Stimulated activated naive CD8-positive, alpha-beta T cell treated with anti-CD3 and anti-CD28 coated beads, Interleukin-15, Interleukin-2, amounts not matched to agents 100 ng/mL and 50 ng/mL, for 24 hours (primary cell): ENCODE results near the gene NGLY1.
A peak's percentile ranks its signal among the peaks of the same experiment; 100 is the strongest.

Experiments
- H3K27ac Mint-ChIP-seq: one replicate; pipeline ENCODE4 v1.8.0; 2021; ENCODE audit warnings: mild to moderate bottlenecking, mixed read lengths
- H3K27me3 Mint-ChIP-seq: one replicate; pipeline ENCODE4 v1.8.0; 2021; ENCODE audit warnings: mixed read lengths
- H3K36me3 Mint-ChIP-seq: one replicate; pipeline ENCODE4 v1.8.0; 2021; ENCODE audit warnings: low read depth, mixed read lengths
- H3K4me1 Mint-ChIP-seq: one replicate; pipeline ENCODE4 v1.8.0; 2021; ENCODE audit warnings: low read depth, mixed read lengths
- H3K4me3 Mint-ChIP-seq: one replicate; pipeline ENCODE4 v1.8.0; 2021; ENCODE audit warnings: mild to moderate bottlenecking, mixed read lengths
- H3K9me3 Mint-ChIP-seq: one replicate; pipeline ENCODE4 v1.8.0; 2021; ENCODE audit warnings: mixed read lengths

The NGLY1 gene

DNA sequence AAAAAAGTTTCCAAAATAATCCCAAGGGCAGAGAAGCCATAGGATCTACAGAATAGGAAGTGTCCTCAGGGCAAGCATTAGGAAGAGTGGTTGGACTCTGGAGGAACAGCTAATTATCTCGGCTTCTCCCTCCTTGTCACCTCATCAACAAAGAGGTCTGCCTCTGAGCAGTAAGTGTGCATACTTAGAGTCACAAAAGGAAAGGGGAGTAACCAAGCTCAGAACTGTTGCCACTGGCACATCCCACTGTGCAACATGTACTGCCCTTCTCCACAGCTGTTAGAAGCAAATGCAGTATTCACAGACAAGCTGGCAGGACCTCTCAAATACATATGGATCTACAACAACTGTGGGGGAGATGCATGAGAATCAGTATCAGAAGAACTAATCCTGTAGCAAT is 31.5 kb downstream of the NGLY1 start:
- H3K27ac Mint-ChIP-seq, result peak overlapping the region; percentile 5
- peaks cover 79% of the 10 kb centered on the region for H3K36me3 Mint-ChIP-seq
- no peaks in the 10 kb centered on the region for H3K27me3 Mint-ChIP-seq
- peaks cover 2% of the 10 kb centered on the region for H3K4me1 Mint-ChIP-seq
- H3K9me3 Mint-ChIP-seq, result no peaks in the 10 kb centered on the region
- H3K4me3 Mint-ChIP-seq, result no peak overlapping the region

- peaks cover under 1% of the 10 kb centered on the region for H3K4me1 Mint-ChIP-seq
- no peak overlapping the region for H3K27ac Mint-ChIP-seq
- H3K36me3 Mint-ChIP-seq, result peaks cover 78% of the 10 kb centered on the region
- no peaks in the 10 kb centered on the region for H3K9me3 Mint-ChIP-seq
- no peak overlapping the region for H3K4me3 Mint-ChIP-seq
- no peaks in the 10 kb centered on the region for H3K27me3 Mint-ChIP-seq
Observed at GRCh38 chr3:25751048-25751447, 32.2 kb downstream of the NGLY1 start.

- Mint-ChIP-seq H3K36me3 (peaks cover 81% of the 10 kb centered on the region), H3K4me3 (no peak overlapping the region), H3K27me3 (no peaks in the 10 kb centered on the region), H3K4me1 (no peaks in the 10 kb centered on the region), H3K27ac (no peak overlapping the region), H3K9me3 (no peaks in the 10 kb centered on the region)
Observed at GRCh38 chr3:25749031-25749581, 34.1 kb downstream of the NGLY1 start.

- Mint-ChIP-seq H3K4me1 (peaks cover 4% of the 10 kb centered on the region), H3K9me3 (no peaks in the 10 kb centered on the region), H3K4me3 (no peak overlapping the region), H3K27ac (no peak overlapping the region), H3K27me3 (no peaks in the 10 kb centered on the region), H3K36me3 (peaks cover 84% of the 10 kb centered on the region)
Observed at GRCh38 chr3:25748189-25748588, 35.1 kb downstream of the NGLY1 start.

GRCh38 chr3:25747033-25747432 is 36.2 kb downstream of the NGLY1 start:
- no peaks in the 10 kb centered on the region for H3K27me3 Mint-ChIP-seq
- no peak overlapping the region for H3K27ac Mint-ChIP-seq
- H3K4me3 Mint-ChIP-seq, result no peak overlapping the region
- H3K36me3 Mint-ChIP-seq, result peaks cover 93% of the 10 kb centered on the region
- no peaks in the 10 kb centered on the region for H3K9me3 Mint-ChIP-seq
- H3K4me1 Mint-ChIP-seq, result peaks cover 4% of the 10 kb centered on the region

DNA sequence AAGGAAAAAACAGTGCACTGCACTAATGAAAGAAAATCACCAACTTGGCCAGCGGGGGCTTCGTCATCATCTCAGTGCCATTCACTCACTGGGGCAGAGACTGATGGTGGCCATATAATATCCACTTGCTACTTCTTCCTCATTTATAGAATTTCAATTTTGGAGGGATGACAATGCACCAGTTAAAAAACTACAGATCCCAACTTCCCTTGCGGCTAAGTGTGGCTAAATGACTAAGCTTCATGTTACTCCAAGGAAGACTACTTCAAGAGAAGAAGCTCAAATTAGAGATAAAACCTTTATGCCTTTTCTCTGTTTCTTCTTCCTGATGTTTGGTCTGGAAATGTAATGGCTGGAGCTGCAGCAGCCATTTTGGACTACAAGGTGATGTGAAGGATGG is 38.8 kb downstream of the NGLY1 start:
- H3K27ac Mint-ChIP-seq, result no peak overlapping the region
- H3K4me3 Mint-ChIP-seq, result no peak overlapping the region
- H3K4me1 Mint-ChIP-seq, result peaks cover 4% of the 10 kb centered on the region
- H3K9me3 Mint-ChIP-seq, result no peaks in the 10 kb centered on the region
- H3K27me3 Mint-ChIP-seq, result no peaks in the 10 kb centered on the region
- H3K36me3 Mint-ChIP-seq, result peaks cover 78% of the 10 kb centered on the region

DNA sequence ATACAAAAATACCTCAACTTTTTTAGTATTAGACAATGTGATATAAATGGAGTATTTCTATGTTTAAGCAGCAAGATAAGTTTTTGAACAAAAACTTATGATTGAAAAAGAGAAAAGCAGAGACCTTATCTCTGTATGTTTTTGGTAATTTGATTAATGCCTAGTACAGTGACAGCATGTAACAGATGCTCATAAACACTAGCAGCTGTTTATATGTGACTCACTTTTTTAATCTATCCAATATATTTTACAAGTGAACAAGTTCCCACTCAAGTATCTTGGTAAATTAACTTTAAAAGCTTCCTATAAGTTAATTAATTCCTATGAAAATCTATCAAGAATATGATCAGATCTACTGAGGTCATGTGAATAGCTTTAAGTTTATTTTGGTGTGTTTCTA is 55.1 kb downstream of the NGLY1 start:
- Mint-ChIP-seq H3K27ac (no peak overlapping the region), H3K9me3 (no peaks in the 10 kb centered on the region), H3K4me1 (no peaks in the 10 kb centered on the region), H3K27me3 (no peaks in the 10 kb centered on the region), H3K36me3 (peaks cover 76% of the 10 kb centered on the region), H3K4me3 (no peak overlapping the region)

DNA sequence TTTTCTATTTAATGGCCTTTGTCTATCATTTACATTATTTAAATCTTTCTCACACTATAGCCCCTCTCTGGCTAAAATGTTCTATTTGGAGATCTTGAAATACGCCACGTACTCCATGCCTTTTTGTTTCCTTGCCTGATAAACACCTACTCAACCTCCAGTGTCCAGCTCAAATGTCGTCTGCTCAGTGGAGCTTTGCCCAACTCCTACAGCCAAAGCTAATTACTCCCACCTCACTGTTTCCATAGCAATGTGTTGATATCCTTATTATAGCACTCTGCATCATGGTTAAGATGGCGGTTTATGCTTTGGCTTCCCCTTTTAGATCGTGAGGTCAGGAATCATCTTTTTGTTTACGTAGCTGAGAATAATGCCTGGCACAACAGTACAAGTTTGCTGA is 55.9 kb downstream of the NGLY1 start:
- H3K27ac Mint-ChIP-seq, result no peak overlapping the region

GRCh38 chr3:25725810-25726209 is 57.4 kb downstream of the NGLY1 start:
- Mint-ChIP-seq H3K4me3 (no peak overlapping the region), H3K4me1 (no peaks in the 10 kb centered on the region), H3K9me3 (no peaks in the 10 kb centered on the region), H3K27me3 (no peaks in the 10 kb centered on the region), H3K36me3 (peaks cover 62% of the 10 kb centered on the region), H3K27ac (peak overlapping the region; percentile 2)

More for the DNA sequence above, 55.9 kb downstream of the NGLY1 start:
- no peaks in the 10 kb centered on the region for H3K9me3 Mint-ChIP-seq
- H3K4me1 Mint-ChIP-seq, result no peaks in the 10 kb centered on the region
- H3K27me3 Mint-ChIP-seq, result no peaks in the 10 kb centered on the region
- peaks cover 74% of the 10 kb centered on the region for H3K36me3 Mint-ChIP-seq
- no peak overlapping the region for H3K4me3 Mint-ChIP-seq

GRCh38 chr3:25724948-25725645 is 58.1 kb downstream of the NGLY1 start:
- no peaks in the 10 kb centered on the region for H3K4me1 Mint-ChIP-seq
- H3K27ac Mint-ChIP-seq, result no peak overlapping the region
- no peak overlapping the region for H3K4me3 Mint-ChIP-seq
- peaks cover 62% of the 10 kb centered on the region for H3K36me3 Mint-ChIP-seq
- H3K27me3 Mint-ChIP-seq, result no peaks in the 10 kb centered on the region
- no peaks in the 10 kb centered on the region for H3K9me3 Mint-ChIP-seq

- Mint-ChIP-seq H3K27me3 (no peaks in the 10 kb centered on the region), H3K36me3 (peaks cover 55% of the 10 kb centered on the region), H3K9me3 (no peaks in the 10 kb centered on the region), H3K4me3 (no peak overlapping the region), H3K27ac (no peak overlapping the region), H3K4me1 (no peaks in the 10 kb centered on the region)
Observed at GRCh38 chr3:25723802-25724201, 59.4 kb downstream of the NGLY1 start.

- Mint-ChIP-seq H3K4me3 (no peak overlapping the region), H3K27me3 (no peaks in the 10 kb centered on the region), H3K27ac (no peak overlapping the region), H3K36me3 (peaks cover 30% of the 10 kb centered on the region), H3K9me3 (no peaks in the 10 kb centered on the region), H3K4me1 (no peaks in the 10 kb centered on the region)
Observed at GRCh38 chr3:25719321-25719720, 63.9 kb downstream of the NGLY1 start.

- Mint-ChIP-seq H3K9me3 (no peaks in the 10 kb centered on the region), H3K27me3 (no peaks in the 10 kb centered on the region), H3K36me3 (peaks cover 13% of the 10 kb centered on the region), H3K27ac (no peak overlapping the region), H3K4me3 (no peak overlapping the region), H3K4me1 (no peaks in the 10 kb centered on the region)
Observed at GRCh38 chr3:25713341-25713985, 69.8 kb downstream of the NGLY1 start.

DNA sequence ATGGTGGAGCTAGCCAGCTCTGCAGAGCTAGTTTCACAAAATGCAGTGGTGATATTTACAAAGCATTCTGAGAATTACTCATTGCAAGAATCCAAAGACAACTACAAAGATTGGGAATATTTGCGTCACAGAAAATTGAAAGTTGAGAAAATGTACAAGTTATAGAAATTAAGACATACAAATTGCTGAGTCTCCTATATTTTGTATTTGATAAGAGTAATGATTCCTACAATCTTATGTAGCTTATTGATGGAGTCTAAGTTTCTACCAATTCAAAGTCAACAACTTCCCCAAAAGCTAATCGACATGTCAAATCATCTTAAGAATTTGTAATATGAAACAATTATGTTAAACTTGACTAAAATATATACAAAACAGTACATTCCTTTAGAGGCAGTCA is 72.2 kb downstream of the NGLY1 start:
- Mint-ChIP-seq H3K4me3 (no peak overlapping the region), H3K27ac (no peak overlapping the region), H3K4me1 (no peaks in the 10 kb centered on the region), H3K27me3 (peaks cover 4% of the 10 kb centered on the region), H3K9me3 (no peaks in the 10 kb centered on the region), H3K36me3 (no peaks in the 10 kb centered on the region)

DNA sequence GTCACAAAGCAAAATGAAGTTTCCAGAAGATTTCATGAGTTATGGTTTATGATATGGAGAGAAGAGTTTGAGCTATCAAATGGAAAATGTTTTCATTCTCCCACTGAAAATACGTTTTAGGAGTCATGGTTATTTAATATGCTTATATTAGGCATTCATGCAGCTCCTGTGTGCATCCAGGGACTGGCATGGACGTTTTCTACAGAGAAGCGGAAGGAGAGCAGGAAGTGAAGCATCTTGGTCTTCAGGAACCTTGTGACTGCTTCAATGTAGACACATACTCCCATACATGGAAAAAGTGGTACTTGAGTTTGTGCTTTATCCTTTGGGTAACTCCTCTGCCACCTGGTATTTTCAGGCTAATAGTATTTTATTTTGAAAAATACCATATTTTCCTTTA is 75.2 kb downstream of the NGLY1 start:
- Mint-ChIP-seq H3K9me3 (no peaks in the 10 kb centered on the region), H3K4me1 (no peaks in the 10 kb centered on the region), H3K36me3 (no peaks in the 10 kb centered on the region), H3K27me3 (peaks cover 8% of the 10 kb centered on the region), H3K4me3 (no peak overlapping the region), H3K27ac (no peak overlapping the region)
